Fibroblast of villous mesenchyme (primary cell): ENCODE measurements around the gene SPATC1L. TPM values are rescaled to one million over a fixed set of nuclear protein-coding genes. Genes with fewer than 3 reads are reported as not detected.
"Not testable (repeated sequence)": the region's sequence is repeated elsewhere in the genome, so short reads cannot be mapped to it uniquely, and the experiment has no call there.

Source experiments
- DNase-seq: peaks from one replicate; pipeline ENCODE4 v3.0.0-alpha.2; 2010; ENCODE audit warnings: low read depth
- H3K4me3 ChIP-seq: 2 replicates; pipeline ENCODE4 v1.5.1; 2011; ENCODE audit warnings: low read depth, mild to moderate bottlenecking, low read length
- CTCF ChIP-seq: IDR thresholded peaks from 2 replicates; pipeline ENCODE4 v1.5.1; 2012; ENCODE audit warnings: low read depth, mild to moderate bottlenecking, low read length; ENCODE audit not compliant: insufficient read depth
- total RNA-seq: library from RNA; depleted of rRNA; stranded (reverse); fragments of >200 nt; gene quantifications from 2 replicates; pipeline ENCODE4 v1.2.3, GENCODE V29; 2012

The SPATC1L gene
- total RNA-seq, 1 donor = 9.5 TPM

DNA sequence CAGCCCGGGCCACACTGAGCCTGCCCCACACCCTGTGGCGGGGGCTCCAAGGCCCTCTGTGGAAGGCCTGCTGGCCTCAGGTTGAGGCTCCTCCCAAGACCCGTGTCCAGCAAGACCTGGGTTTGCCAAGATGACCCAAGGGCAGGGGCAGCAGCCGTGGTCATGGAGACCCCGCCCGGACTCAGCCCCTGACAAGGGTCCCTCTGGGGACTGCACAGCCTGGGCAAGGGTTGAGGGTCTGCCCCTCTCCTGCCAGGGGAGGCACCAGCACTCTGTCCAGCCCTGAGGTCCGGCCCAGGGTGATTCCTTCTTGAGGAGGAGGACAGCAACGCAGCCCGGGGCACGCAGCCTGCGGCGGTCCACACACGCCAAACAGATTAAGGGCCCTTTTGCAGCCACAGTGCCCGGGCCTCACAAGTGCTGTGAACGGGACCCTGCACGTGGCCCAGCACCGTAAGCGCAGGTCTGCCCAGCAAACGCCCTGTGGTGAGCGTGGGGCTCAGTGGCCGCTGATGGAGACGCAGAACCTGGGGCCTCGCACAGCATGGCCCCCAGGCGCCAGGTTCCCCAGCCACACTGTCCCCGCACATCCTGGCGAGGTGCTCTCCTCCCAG is 3.4 kb downstream of the SPATC1L start:
- TF ChIP-seq CTCF = no peak
- no peak overlapping the region for H3K4me3 ChIP-seq
- no peak for DNase-seq

- H3K4me3 ChIP-seq = no peak overlapping the region
- no peak for DNase-seq
- no peak for TF ChIP-seq CTCF
Measured at GRCh38 chr21:46180079-46180722, 4.1 kb downstream of the SPATC1L start.

DNA sequence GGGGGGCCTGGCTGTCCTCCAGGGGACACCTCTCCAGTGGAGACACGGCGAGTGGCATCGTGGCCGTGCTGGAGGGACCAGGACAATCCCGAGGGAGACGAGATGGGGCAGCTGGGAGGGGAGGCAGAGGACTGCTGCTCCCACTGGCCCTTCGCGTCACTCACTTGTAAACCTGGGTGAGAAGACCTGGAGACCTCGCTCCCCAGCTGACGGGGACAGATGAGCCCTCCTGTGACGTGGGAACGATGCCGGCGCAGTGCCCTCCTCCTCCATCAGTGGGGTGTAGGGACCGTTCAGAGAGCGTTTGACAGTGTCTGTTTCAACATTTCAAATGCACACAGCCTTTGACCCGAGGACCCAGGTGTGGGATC is 4.6 kb downstream of the SPATC1L start:
- no peak overlapping the region for H3K4me3 ChIP-seq
- no peak for DNase-seq
- TF ChIP-seq CTCF = no peak

- DNase-seq = no peak
- no peak for TF ChIP-seq CTCF
- H3K4me3 ChIP-seq = no peak overlapping the region
Measured at GRCh38 chr21:46178961-46179360, 5.3 kb downstream of the SPATC1L start.

GRCh38 chr21:46176443-46177129 is 7.7 kb downstream of the SPATC1L start:
- not testable (repeated sequence) for DNase-seq, H3K4me3 ChIP-seq

DNA sequence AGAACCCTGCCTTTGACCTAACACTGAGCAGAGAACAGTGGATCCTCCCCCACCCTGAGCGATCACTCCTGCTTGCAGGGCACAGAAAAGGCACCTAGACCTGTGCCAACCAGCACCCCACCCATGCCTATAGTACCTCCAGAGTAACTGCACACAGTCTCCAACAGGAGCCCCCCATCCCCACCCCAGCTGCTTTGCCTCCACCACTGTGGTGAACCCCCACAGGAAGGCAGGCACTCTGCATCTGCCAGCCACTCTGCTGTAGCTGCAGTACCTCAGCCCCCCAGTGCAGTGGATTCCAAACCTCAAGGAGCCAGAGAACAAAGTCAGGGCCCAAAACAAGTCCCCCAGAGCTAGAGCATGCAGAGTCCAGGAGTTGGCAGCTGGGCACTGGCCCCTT is 10.7 kb downstream of the SPATC1L start:
- no peak overlapping the region for H3K4me3 ChIP-seq
- TF ChIP-seq CTCF = no peak
- no peak for DNase-seq

GRCh38 chr21:46172863-46173528 is 11.3 kb downstream of the SPATC1L start:
- no peak overlapping the region for H3K4me3 ChIP-seq
- no peak for DNase-seq
- no peak for TF ChIP-seq CTCF
